Measurements from ENCODE around the gene MADD. TPM values are rescaled to one million over a fixed set of nuclear protein-coding genes. Genes with fewer than 3 reads are reported as not detected.

The MADD gene
- total and polyA plus RNA-seq, 2 experiments from 2014 or later = 13.4 to 43.8 TPM

GRCh38 chr11:47340010-47340409, 70.1 kb downstream of the MADD start (continued):
- TF ChIP-seq, protein P1, sequence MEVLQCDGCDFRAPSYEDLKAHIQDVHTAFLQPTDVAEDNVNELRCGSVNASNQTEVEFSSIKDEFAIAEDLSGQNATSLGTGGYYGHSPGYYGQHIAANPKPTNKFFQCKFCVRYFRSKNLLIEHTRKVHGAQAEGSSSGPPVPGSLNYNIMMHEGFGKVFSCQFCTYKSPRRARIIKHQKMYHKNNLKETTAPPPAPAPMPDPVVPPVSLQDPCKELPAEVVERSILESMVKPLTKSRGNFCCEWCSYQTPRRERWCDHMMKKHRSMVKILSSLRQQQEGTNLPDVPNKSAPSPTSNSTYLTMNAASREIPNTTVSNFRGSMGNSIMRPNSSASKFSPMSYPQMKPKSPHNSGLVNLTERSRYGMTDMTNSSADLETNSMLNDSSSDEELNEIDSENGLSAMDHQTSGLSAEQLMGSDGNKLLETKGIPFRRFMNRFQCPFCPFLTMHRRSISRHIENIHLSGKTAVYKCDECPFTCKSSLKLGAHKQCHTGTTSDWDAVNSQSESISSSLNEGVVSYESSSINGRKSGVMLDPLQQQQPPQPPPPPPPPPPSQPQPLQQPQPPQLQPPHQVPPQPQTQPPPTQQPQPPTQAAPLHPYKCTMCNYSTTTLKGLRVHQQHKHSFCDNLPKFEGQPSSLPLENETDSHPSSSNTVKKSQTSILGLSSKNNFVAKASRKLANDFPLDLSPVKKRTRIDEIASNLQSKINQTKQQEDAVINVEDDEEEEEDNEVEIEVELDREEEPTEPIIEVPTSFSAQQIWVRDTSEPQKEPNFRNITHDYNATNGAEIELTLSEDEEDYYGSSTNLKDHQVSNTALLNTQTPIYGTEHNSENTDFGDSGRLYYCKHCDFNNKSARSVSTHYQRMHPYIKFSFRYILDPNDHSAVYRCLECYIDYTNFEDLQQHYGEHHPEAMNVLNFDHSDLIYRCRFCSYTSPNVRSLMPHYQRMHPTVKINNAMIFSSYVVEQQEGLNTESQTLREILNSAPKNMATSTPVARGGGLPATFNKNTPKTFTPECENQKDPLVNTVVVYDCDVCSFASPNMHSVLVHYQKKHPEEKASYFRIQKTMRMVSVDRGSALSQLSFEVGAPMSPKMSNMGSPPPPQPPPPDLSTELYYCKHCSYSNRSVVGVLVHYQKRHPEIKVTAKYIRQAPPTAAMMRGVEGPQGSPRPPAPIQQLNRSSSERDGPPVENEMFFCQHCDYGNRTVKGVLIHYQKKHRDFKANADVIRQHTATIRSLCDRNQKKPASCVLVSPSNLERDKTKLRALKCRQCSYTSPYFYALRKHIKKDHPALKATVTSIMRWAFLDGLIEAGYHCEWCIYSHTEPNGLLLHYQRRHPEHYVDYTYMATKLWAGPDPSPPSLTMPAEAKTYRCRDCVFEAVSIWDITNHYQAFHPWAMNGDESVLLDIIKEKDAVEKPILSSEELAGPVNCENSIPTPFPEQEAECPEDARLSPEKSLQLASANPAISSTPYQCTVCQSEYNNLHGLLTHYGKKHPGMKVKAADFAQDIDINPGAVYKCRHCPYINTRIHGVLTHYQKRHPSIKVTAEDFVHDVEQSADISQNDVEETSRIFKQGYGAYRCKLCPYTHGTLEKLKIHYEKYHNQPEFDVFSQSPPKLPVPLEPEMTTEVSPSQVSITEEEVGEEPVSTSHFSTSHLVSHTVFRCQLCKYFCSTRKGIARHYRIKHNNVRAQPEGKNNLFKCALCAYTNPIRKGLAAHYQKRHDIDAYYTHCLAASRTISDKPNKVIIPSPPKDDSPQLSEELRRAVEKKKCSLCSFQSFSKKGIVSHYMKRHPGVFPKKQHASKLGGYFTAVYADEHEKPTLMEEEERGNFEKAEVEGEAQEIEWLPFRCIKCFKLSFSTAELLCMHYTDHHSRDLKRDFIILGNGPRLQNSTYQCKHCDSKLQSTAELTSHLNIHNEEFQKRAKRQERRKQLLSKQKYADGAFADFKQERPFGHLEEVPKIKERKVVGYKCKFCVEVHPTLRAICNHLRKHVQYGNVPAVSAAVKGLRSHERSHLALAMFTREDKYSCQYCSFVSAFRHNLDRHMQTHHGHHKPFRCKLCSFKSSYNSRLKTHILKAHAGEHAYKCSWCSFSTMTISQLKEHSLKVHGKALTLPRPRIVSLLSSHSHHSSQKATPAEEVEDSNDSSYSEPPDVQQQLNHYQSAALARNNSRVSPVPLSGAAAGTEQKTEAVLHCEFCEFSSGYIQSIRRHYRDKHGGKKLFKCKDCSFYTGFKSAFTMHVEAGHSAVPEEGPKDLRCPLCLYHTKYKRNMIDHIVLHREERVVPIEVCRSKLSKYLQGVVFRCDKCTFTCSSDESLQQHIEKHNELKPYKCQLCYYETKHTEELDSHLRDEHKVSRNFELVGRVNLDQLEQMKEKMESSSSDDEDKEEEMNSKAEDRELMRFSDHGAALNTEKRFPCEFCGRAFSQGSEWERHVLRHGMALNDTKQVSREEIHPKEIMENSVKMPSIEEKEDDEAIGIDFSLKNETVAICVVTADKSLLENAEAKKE (CRISPR knock-in tag; IDR thresholded peaks at IDR 0.05) = no peak
- TF ChIP-seq CREB1 (CRISPR knock-in tag; IDR thresholded peaks at IDR 0.05; ENCODE audit: low read depth) = no peak

- Mint-ChIP-seq H3K27me3 (ENCODE audit: insufficient read depth, low read depth, poor library complexity) (peaks cover 6% of the 10 kb centered on the region), H3K4me3 (no peak overlapping the region), H3K36me3 (ENCODE audit: low read depth) (no peaks in the 10 kb centered on the region; the same call in 2 of the 3 replicates), H3K9me3 (no peaks in the 10 kb centered on the region), H3K27ac (no peak overlapping the region), H3K4me1 (no peaks in the 10 kb centered on the region)
- Histone ChIP-seq H3F3A (replicated peaks; ENCODE audit: low read depth) (no peaks in the 10 kb centered on the region), H3K79me2 (replicated peaks; ENCODE audit: insufficient read depth) (no peaks in the 10 kb centered on the region), H3K4me2 (no peak overlapping the region), H3K27ac (ENCODE audit: low read depth) (no peak overlapping the region), H3K36me3 (ENCODE audit: insufficient read depth) (no peaks in the 10 kb centered on the region), H3K27me3 (ENCODE audit: insufficient read depth) (no peaks in the 10 kb centered on the region), H2AFZ (no peak overlapping the region), H3K4me1 (ENCODE audit: insufficient read depth) (no peaks in the 10 kb centered on the region), H3K9me2 (ENCODE audit: insufficient read depth) (no peaks in the 10 kb centered on the region), H4K20me1 (replicated peaks; ENCODE audit: insufficient read depth) (no peaks in the 10 kb centered on the region), H3K4me3 (no peak overlapping the region)
- ATAC-seq = no peak
- DNase-seq (ENCODE audit: low spot score) = no peak
- TF ChIP-seq ZNF331 (CRISPR knock-in tag; IDR thresholded peaks at IDR 0.05; ENCODE audit: low read depth) (no peak), POLR2AphosphoS5 (IDR thresholded peaks at IDR 0.05; ENCODE audit: low read depth) (no peak), ZNF114 (CRISPR knock-in tag; IDR thresholded peaks at IDR 0.05) (no peak), JUNB (IDR thresholded peaks at IDR 0.05; ENCODE audit: unreplicated experiment) (no peak), EZH2 (IDR thresholded peaks at IDR 0.05; ENCODE audit: low read depth, unreplicated experiment) (no peak), NANOG (IDR thresholded peaks at IDR 0.05; ENCODE audit: borderline replicate concordance) (no peak)
- TF ChIP-seq, protein P1 (CRISPR knock-in tag; IDR thresholded peaks at IDR 0.05) = no peak
Measured at GRCh38 chr11:47340980-47341775, 71.2 kb downstream of the MADD start.

Data from GM23338 (cell line).